Smooth muscle cell (in vitro differentiated cells): ENCODE data around the gene TUBB4B. TPM values are rescaled to one million over a fixed set of nuclear protein-coding genes. Genes with fewer than 3 reads are reported as not detected.

ENCODE experiments used
- DNase-seq: peaks from one replicate; lab custom pipeline; 2025; ENCODE audit not compliant: unreplicated experiment; lab: John Stamatoyannopoulos, UW
- H2AFZ ChIP-seq: fragments of 200-600 bp; sonication (generic); 2 replicates; pipeline ENCODE4 v1.6.0; 2016; ENCODE audit warnings: antibody characterized with exemption, low read depth, mild to moderate bottlenecking
- H3F3A ChIP-seq: fragments of 200-600 bp; sonication (generic); 2 replicates; pipeline ENCODE4 v1.6.0; 2017; ENCODE audit warnings: antibody characterized with exemption, low read depth
- H3K27ac ChIP-seq: fragments of 200-600 bp; sonication (generic); 2 replicates; pipeline ENCODE4 v1.5.1; 2016; ENCODE audit warnings: low read depth, mild to moderate bottlenecking
- H3K27me3 ChIP-seq: fragments of 200-600 bp; sonication (generic); 2 replicates; pipeline ENCODE4 v1.6.1; 2016; ENCODE audit warnings: low read depth, mild to moderate bottlenecking
- H3K36me3 ChIP-seq: fragments of 200-600 bp; sonication (generic); 2 replicates; pipeline ENCODE4 v1.5.1; 2016; ENCODE audit warnings: low read depth
- H3K4me1 ChIP-seq: fragments of 200-600 bp; sonication (generic); 2 replicates; pipeline ENCODE4 v1.5.1; 2016; ENCODE audit warnings: low read depth
- H3K4me2 ChIP-seq: fragments of 200-600 bp; sonication (generic); 2 replicates; pipeline ENCODE4 v1.6.0; 2016; ENCODE audit warnings: mild to moderate bottlenecking
- H3K4me3 ChIP-seq: fragments of 200-600 bp; sonication (generic); 2 replicates; pipeline ENCODE4 v1.5.1; 2016; ENCODE audit warnings: mild to moderate bottlenecking
- H3K79me2 ChIP-seq: fragments of 200-600 bp; sonication (generic); 2 replicates; pipeline ENCODE4 v1.6.0; 2016; ENCODE audit warnings: low read depth, mild to moderate bottlenecking
- H3K9ac ChIP-seq: fragments of 200-600 bp; sonication (generic); 2 replicates; pipeline ENCODE4 v1.6.0; 2016; ENCODE audit warnings: low read depth
- H3K9me3 ChIP-seq: fragments of 200-600 bp; sonication (generic); replicated peaks from 2 replicates; pipeline ENCODE4 v1.5.1; 2016; ENCODE audit warnings: low read depth
- H4K20me1 ChIP-seq: fragments of 200-600 bp; sonication (generic); 2 replicates; pipeline ENCODE4 v1.6.0; 2016; ENCODE audit warnings: low read depth
- WGBS: methylation state at CpG from one replicate; pipeline ENCODE4 v1.1.7; 2016; ENCODE audit warnings: low lambda C conversion rate; 5-methylcytosine and 5-hydroxymethylcytosine counted together
- polyA plus RNA-seq: library from polyadenylated mRNA; unstranded; fragments of >200 nt; fragmentation: Nextera tagmentation; extraction: Ambion mirVana; gene quantifications from 2 replicates; pipeline ENCODE4 v1.2.1, GENCODE V29; 2016
- total RNA-seq: library from RNA; depleted of rRNA; stranded (reverse); fragments of >200 nt; gene quantifications from 2 replicates; pipeline ENCODE4 v1.2.3, GENCODE V29; 2014
- TF ChIP-seq, protein P1 (sequence below): fragments of 200-600 bp; sonication (generic); IDR thresholded peaks from 2 replicates; pipeline ENCODE4 v1.5.1; 2017; ENCODE audit warnings: borderline replicate concordance, mild to moderate bottlenecking, antibody characterized with exemption; ENCODE audit not compliant: insufficient read depth, poor library complexity, severe bottlenecking

TUBB4B gene
- total and polyA plus RNA-seq, 2 experiments from 2014 or later, result 164 to 317 TPM

- no peak overlapping the region for H3K4me3 ChIP-seq
- DNase-seq, result no peak
Measured at GRCh38 chr9:137243626-137244485, 2.8 kb downstream of the TUBB4B start.

GRCh38 chr9:137244486-137245449 is 3.7 kb downstream of the TUBB4B start:
- Histone ChIP-seq H3K9me3 (no peaks in the 10 kb centered on the region), H3K9ac (no peak overlapping the region)
- DNase-seq, result no peak

More at GRCh38 chr9:137243626-137244485, 2.8 kb downstream of the TUBB4B start:
- Histone ChIP-seq H3K79me2 (peaks cover 32% of the 10 kb centered on the region), H3K27ac (no peak overlapping the region), H3K9ac (no peak overlapping the region), H3K36me3 (no peaks in the 10 kb centered on the region), H3F3A (peaks cover 25% of the 10 kb centered on the region), H3K27me3 (no peaks in the 10 kb centered on the region), H3K9me3 (no peaks in the 10 kb centered on the region), H3K4me1 (peaks cover 5% of the 10 kb centered on the region), H4K20me1 (peaks cover 28% of the 10 kb centered on the region), H3K4me2 (no peak overlapping the region), H2AFZ (no peak overlapping the region)
- TF ChIP-seq, protein P1, sequence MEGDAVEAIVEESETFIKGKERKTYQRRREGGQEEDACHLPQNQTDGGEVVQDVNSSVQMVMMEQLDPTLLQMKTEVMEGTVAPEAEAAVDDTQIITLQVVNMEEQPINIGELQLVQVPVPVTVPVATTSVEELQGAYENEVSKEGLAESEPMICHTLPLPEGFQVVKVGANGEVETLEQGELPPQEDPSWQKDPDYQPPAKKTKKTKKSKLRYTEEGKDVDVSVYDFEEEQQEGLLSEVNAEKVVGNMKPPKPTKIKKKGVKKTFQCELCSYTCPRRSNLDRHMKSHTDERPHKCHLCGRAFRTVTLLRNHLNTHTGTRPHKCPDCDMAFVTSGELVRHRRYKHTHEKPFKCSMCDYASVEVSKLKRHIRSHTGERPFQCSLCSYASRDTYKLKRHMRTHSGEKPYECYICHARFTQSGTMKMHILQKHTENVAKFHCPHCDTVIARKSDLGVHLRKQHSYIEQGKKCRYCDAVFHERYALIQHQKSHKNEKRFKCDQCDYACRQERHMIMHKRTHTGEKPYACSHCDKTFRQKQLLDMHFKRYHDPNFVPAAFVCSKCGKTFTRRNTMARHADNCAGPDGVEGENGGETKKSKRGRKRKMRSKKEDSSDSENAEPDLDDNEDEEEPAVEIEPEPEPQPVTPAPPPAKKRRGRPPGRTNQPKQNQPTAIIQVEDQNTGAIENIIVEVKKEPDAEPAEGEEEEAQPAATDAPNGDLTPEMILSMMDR, result no peak
- WGBS, result 73% methylated on average over 15 of the region's 15 CpGs

GRCh38 chr9:137245450-137246421 is 4.6 kb downstream of the TUBB4B start:
- WGBS, result 95% methylated on average over 25 of the region's 25 CpGs

More at GRCh38 chr9:137244486-137245449, 3.7 kb downstream of the TUBB4B start:
- Histone ChIP-seq H3K79me2 (peaks cover 23% of the 10 kb centered on the region), H3F3A (peaks cover 25% of the 10 kb centered on the region), H3K27ac (no peak overlapping the region), H3K4me2 (no peak overlapping the region), H4K20me1 (peaks cover 28% of the 10 kb centered on the region), H3K27me3 (no peaks in the 10 kb centered on the region), H3K4me3 (no peak overlapping the region), H3K4me1 (peaks cover 5% of the 10 kb centered on the region), H3K36me3 (no peaks in the 10 kb centered on the region), H2AFZ (no peak overlapping the region)
- TF ChIP-seq, protein P1, result no peak
- WGBS, result 72% methylated on average over 36 of the region's 36 CpGs

More at GRCh38 chr9:137245450-137246421, 4.6 kb downstream of the TUBB4B start:
- peaks cover 28% of the 10 kb centered on the region for H4K20me1 ChIP-seq
- peaks cover 5% of the 10 kb centered on the region for H3K4me1 ChIP-seq
- H3K79me2 ChIP-seq, result peaks cover 22% of the 10 kb centered on the region
- no peak overlapping the region for H2AFZ ChIP-seq
- no peaks in the 10 kb centered on the region for H3K27me3 ChIP-seq
- H3K9me3 ChIP-seq, result no peaks in the 10 kb centered on the region
- TF ChIP-seq, protein P1, result no peak
- no peaks in the 10 kb centered on the region for H3K36me3 ChIP-seq
- peaks cover 20% of the 10 kb centered on the region for H3F3A ChIP-seq
- H3K27ac ChIP-seq, result no peak overlapping the region
- no peak overlapping the region for H3K9ac ChIP-seq
- DNase-seq, result no peak
- H3K4me3 ChIP-seq, result no peak overlapping the region
- no peak overlapping the region for H3K4me2 ChIP-seq
